Endothelial cell of umbilical vein (primary cell): ENCODE data around the gene TMEM214. TPM values are rescaled to one million over a fixed set of nuclear protein-coding genes. Genes with fewer than 3 reads are reported as not detected.

ENCODE experiments used
- BruUV-seq: library from RNA; stranded (reverse); fragments of 400-500 nt; replicated peaks from 2 replicates; lab custom pipeline; 2021; lab: Mats Ljungman, UMichigan
- CTCF ChIA-PET: fragments of 300-600, 350-600 bp; sonication (Branson Sonifier 250); formaldehyde crosslinking; loops from one replicate; lab custom pipeline; 2021; ENCODE audit warnings: antibody characterized with exemption, inconsistent platforms; lab: Charles Lee
- POLR2A ChIA-PET: fragments of 300-600, 350-600 bp; sonication (Branson Sonifier 250); formaldehyde crosslinking; loops from one replicate; lab custom pipeline; 2021; ENCODE audit warnings: antibody characterized with exemption, inconsistent platforms; lab: Charles Lee
- DNase-seq: peaks from one replicate; pipeline ENCODE4 v3.0.0-alpha.2; 2011; ENCODE audit warnings: low read depth, low spot score
- FAIRE-seq: peaks from 2 replicates; lab custom pipeline; 2011; peaks lifted over from hg19 to GRCh38; lab: Jason Lieb, UNC
- H2AFZ ChIP-seq: 2 replicates; pipeline ENCODE4 v1.6.0; 2012; ENCODE audit warnings: low read depth, low read length, control low read depth, inconsistent platforms
- H3K27ac ChIP-seq: 2 replicates; pipeline ENCODE4 v1.5.1; 2011; ENCODE audit warnings: low read depth, mild to moderate bottlenecking, control low read depth, low read length, moderate library complexity; ENCODE audit not compliant: insufficient read depth
- H3K27me3 ChIP-seq, 2 experiments: 2 replicates each; pipeline versions ENCODE4 v1.6.0 to v1.6.1; 2011; ENCODE audit warnings: low read length in 2 of 2, mixed read lengths in 1 of 2; ENCODE audit not compliant: control insufficient read depth in 2 of 2, insufficient read depth in 2 of 2
- H3K36me3 ChIP-seq, 2 experiments: 2 replicates in 1 of 2; 3 replicates in 1 of 2; pipeline ENCODE4 v1.5.1; 2011; ENCODE audit warnings: low read length in 2 of 2, mild to moderate bottlenecking in 1 of 2, moderate library complexity in 1 of 2; ENCODE audit not compliant: control insufficient read depth in 2 of 2, insufficient read depth in 2 of 2; ENCODE audit errors: extremely low read depth in 1 of 2
- H3K4me1 ChIP-seq: 3 replicates; pipeline ENCODE4 v1.5.1; 2011; ENCODE audit warnings: mild to moderate bottlenecking, low read length; ENCODE audit not compliant: control insufficient read depth, insufficient read depth; ENCODE audit errors: extremely low read depth
- H3K4me2 ChIP-seq: 2 replicates; pipeline ENCODE4 v1.6.1; 2011; ENCODE audit warnings: low read length, control low read depth, mixed read lengths; ENCODE audit not compliant: insufficient read depth
- H3K4me3 ChIP-seq, 3 experiments: fragments of 200-600 bp in 1 of 3; sonication (generic), shearing (Covaris generic) in 1 of 3; replicated peaks in 1 of 3; 2 replicates each; pipeline ENCODE4 v1.5.1; 2011 to 2016; ENCODE audit warnings: control low read depth in 3 of 3, low read length in 3 of 3, mild to moderate bottlenecking in 2 of 3, inconsistent platforms in 1 of 3, low read depth in 1 of 3, moderate library complexity in 1 of 3; ENCODE audit not compliant: insufficient read depth in 1 of 3
- H3K79me2 ChIP-seq: 2 replicates; pipeline ENCODE4 v1.6.0; 2012; ENCODE audit warnings: low read length, inconsistent platforms; ENCODE audit not compliant: control insufficient read depth, insufficient read depth
- H3K9ac ChIP-seq: replicated peaks from 2 replicates; pipeline ENCODE3; 2011; ENCODE audit warnings: low read length, control low read depth; ENCODE audit not compliant: insufficient read depth; ENCODE audit errors: extremely low read depth
- H3K9me1 ChIP-seq: replicated peaks from 3 replicates; pipeline ENCODE4 v1.6.0; 2011; ENCODE audit warnings: mild to moderate bottlenecking, low read length; ENCODE audit not compliant: control insufficient read depth, insufficient read depth; ENCODE audit errors: extremely low read depth
- H3K9me3 ChIP-seq: replicated peaks from 2 replicates; pipeline ENCODE4 v1.5.1; 2012; ENCODE audit warnings: low read length, inconsistent platforms; ENCODE audit not compliant: control insufficient read depth, insufficient read depth
- H4K20me1 ChIP-seq: replicated peaks from 2 replicates; pipeline ENCODE3; 2011; ENCODE audit warnings: mild to moderate bottlenecking, low read length; ENCODE audit not compliant: control insufficient read depth, insufficient read depth; ENCODE audit errors: extremely low read depth
- CTCF ChIP-seq, 2 donors: IDR thresholded peaks; 1 replicate in 1 of 2; 2 replicates in 1 of 2; pipeline ENCODE4 v1.5.1; 2011; ENCODE audit warnings: low read length in 2 of 2, mild to moderate bottlenecking in 2 of 2, moderate library complexity in 2 of 2, control low read depth in 1 of 2, inconsistent platforms in 1 of 2, low read depth in 1 of 2; ENCODE audit not compliant: insufficient read depth in 1 of 2; ENCODE audit errors: extremely low read depth in 1 of 2
- EZH2 ChIP-seq: IDR thresholded peaks from 2 replicates; pipeline ENCODE4 v1.6.1; 2012; ENCODE audit warnings: borderline replicate concordance, low read depth, mild to moderate bottlenecking, moderate library complexity, low read length, inconsistent platforms; ENCODE audit not compliant: severe bottlenecking
- FOS ChIP-seq: IDR thresholded peaks from 2 replicates; pipeline ENCODE4 v1.6.1; 2011; ENCODE audit warnings: mild to moderate bottlenecking, low read length, moderate library complexity, borderline replicate concordance; ENCODE audit not compliant: insufficient read depth
- GATA2 ChIP-seq: IDR thresholded peaks from 2 replicates; pipeline ENCODE4 v1.7.0; 2011; ENCODE audit warnings: low read depth, mild to moderate bottlenecking, moderate library complexity, mixed read lengths, low read length; ENCODE audit not compliant: insufficient read length, insufficient read depth
- JUN ChIP-seq: IDR thresholded peaks from 2 replicates; pipeline ENCODE4 v1.6.1; 2011; ENCODE audit warnings: borderline replicate concordance, low read depth; ENCODE audit not compliant: insufficient read length, insufficient read depth
- MAX ChIP-seq: IDR thresholded peaks from 2 replicates; pipeline ENCODE4 v1.6.1; 2011; ENCODE audit not compliant: insufficient read depth, insufficient read length
- MYC ChIP-seq: IDR thresholded peaks from one replicate; pipeline ENCODE4 v1.6.1; 2011; ENCODE audit warnings: mild to moderate bottlenecking, low read depth, low read length
- POLR2A ChIP-seq: IDR thresholded peaks from 2 replicates; pipeline ENCODE4 v1.6.1; 2012; ENCODE audit warnings: low read depth, mild to moderate bottlenecking, control low read depth, low read length
- POLR2AphosphoS5 ChIP-seq: IDR thresholded peaks from 2 replicates; pipeline ENCODE4 v1.6.1; 2012; ENCODE audit warnings: low read depth, mild to moderate bottlenecking, control low read depth, low read length, moderate library complexity; ENCODE audit not compliant: insufficient read depth
- dilution Hi-C: fragments of 300-500 bp; cut with MboI; formaldehyde crosslinking; loops from one replicate; pipeline ENCODE4 v1.15.0; 2019; ENCODE audit warnings: low sequenced_read_pairs; ENCODE audit not compliant: extremely low pct_ligation_motif_present
- intact Hi-C: fragments of 100-400 bp; cut with micrococcal nuclease; formaldehyde crosslinking; loops from one replicate; pipeline ENCODE4 v1.10.0; 2022
- polyA plus RNA-seq, 4 experiments: library from polyadenylated mRNA; depleted of rRNA in 3 of 4; stranded (reverse) in 3 of 4; unstranded in 1 of 4; fragments of >200 nt; gene quantifications; 2 replicates each; pipeline versions ENCODE4 v1.2.1 to v1.2.3, GENCODE V29; 2011 to 2012; ENCODE audit warnings: missing spikeins in 1 of 4
- total RNA-seq: library from RNA; stranded (reverse); gene quantifications from 2 replicates; pipeline ENCODE4 v1.2.3, GENCODE V29; 2021

The TMEM214 gene
- total and polyA plus RNA-seq, 2 donors (not counting 3 experiments of a cell fraction or from before 2014, with no cell fraction given) = 109 to 163 TPM

- H3K9ac ChIP-seq = no peak overlapping the region
- intact Hi-C loops = no loop called here
- CTCF ChIA-PET = interaction anchor here (0.7 to 2.7 kb wide), 7 partner anchors 27 to 275 kb away, joined by 3 to 19 read pairs (median 4); partner anchors contain the start of gene AGBL5
- no TSS peak for BruUV-seq
- no peaks in the 10 kb centered on the region for H3K9me1 ChIP-seq
- FAIRE-seq (no peak), DNase-seq (no peak)
- H3K27ac ChIP-seq = no peak overlapping the region
- H2AFZ ChIP-seq = no peak overlapping the region
- H4K20me1 ChIP-seq = no peaks in the 10 kb centered on the region
- TF ChIP-seq EZH2 = no peak
- TF ChIP-seq JUN = no peak
- no peak for TF ChIP-seq GATA2
- TF ChIP-seq CTCF (IDR thresholded peaks at IDR 0.05; ENCODE audit: extremely low read depth in 1 of 2, insufficient read depth in 1 of 2, low read depth in 1 of 2, low read length in 2 of 2) = no peak
- TF ChIP-seq FOS = no peak
- no peak for TF ChIP-seq MAX
- TF ChIP-seq POLR2A = no peak
- TF ChIP-seq POLR2AphosphoS5 = no peak
- TF ChIP-seq MYC = no peak
- H3K79me2 ChIP-seq = no peaks in the 10 kb centered on the region
- H3K4me1 ChIP-seq = peaks cover 5% of the 10 kb centered on the region
- POLR2A ChIA-PET = no interaction called here
- H3K27me3 ChIP-seq = no peaks in the 10 kb centered on the region
- dilution Hi-C loops = no loop called here
- H3K4me3 ChIP-seq = no peak overlapping the region
- peaks cover 0 to 10% of the 10 kb centered on the region in 2 experiments for H3K36me3 ChIP-seq
- H3K4me2 ChIP-seq = no peak overlapping the region
- H3K9me3 ChIP-seq = no peaks in the 10 kb centered on the region
These were observed 8.0 kb upstream of the TMEM214 start for GRCh38 chr2:27024812-27025211.
